B cell (primary cell): ENCODE measurements around the gene DDI2. TPM values are rescaled to one million over a fixed set of nuclear protein-coding genes. Genes with fewer than 3 reads are reported as not detected.

Experiments
- ATAC-seq: fragments of 200-7000 bp; cut with Tn5 transposase; one replicate; pipeline ENCODE4 v1.10.0; 2021; ENCODE audit warnings: low read depth, mild to moderate bottlenecking, moderate number of reproducible peaks, moderate library complexity
- CTCF ChIA-PET: fragments of 350-600 bp; sonication (Branson Sonifier 250); formaldehyde crosslinking; loops from one replicate; lab custom pipeline; 2021; ENCODE audit warnings: antibody characterized with exemption, inconsistent platforms; lab: Charles Lee
- POLR2A ChIA-PET: fragments of 350-600 bp; sonication (Branson Sonifier 250); formaldehyde crosslinking; loops from one replicate; lab custom pipeline; 2021; ENCODE audit warnings: antibody characterized with exemption; lab: Charles Lee
- DNase-seq: peaks from one replicate; pipeline ENCODE4 v3.0.0; 2013
- H2AFZ ChIP-seq: 2 replicates; pipeline ENCODE4 v1.6.1; 2012; ENCODE audit warnings: mild to moderate bottlenecking, low read depth, low read length; ENCODE audit not compliant: insufficient read depth, poor library complexity, severe bottlenecking
- H3K27ac ChIP-seq, 2 donors: 1 replicate in 1 of 2; 2 replicates in 1 of 2; pipeline ENCODE4 v1.5.1; 2012 to 2013; ENCODE audit warnings: low read length in 2 of 2, mild to moderate bottlenecking in 2 of 2, moderate library complexity in 1 of 2
- H3K27me3 ChIP-seq, 4 experiments: fragments of 200-600 bp in 1 of 4; sonication (generic) in 1 of 4; replicated peaks in 1 of 4; 1 replicate in 2 of 4; 2 replicates in 2 of 4; pipeline versions ENCODE4 v1.6.1 to v1.7.0; 2013 to 2016; ENCODE audit warnings: low read length in 3 of 4, mild to moderate bottlenecking in 2 of 4, mixed read lengths in 1 of 4, moderate library complexity in 1 of 4; ENCODE audit not compliant: insufficient read depth in 4 of 4, control insufficient read depth in 3 of 4; ENCODE audit errors: control extremely low read depth in 1 of 4
- H3K36me3 ChIP-seq, 2 experiments: replicated peaks in 1 of 2; 1 replicate in 1 of 2; 2 replicates in 1 of 2; pipeline versions ENCODE4 v1.6.1 to v1.7.1; 2013; ENCODE audit warnings: low read length in 1 of 2; ENCODE audit not compliant: insufficient read depth in 2 of 2, control insufficient read depth in 1 of 2; ENCODE audit errors: control extremely low read depth in 1 of 2, extremely low read depth in 1 of 2
- H3K4me1 ChIP-seq, 2 donors: fragments of 200-600 bp in 1 of 2; sonication (generic) in 1 of 2; 1 replicate in 1 of 2; 2 replicates in 1 of 2; pipeline versions ENCODE4 v1.5.1 to v1.6.1; 2013 to 2017; ENCODE audit warnings: low read length in 2 of 2; ENCODE audit not compliant: control insufficient read depth in 2 of 2, insufficient read depth in 2 of 2
- H3K4me2 ChIP-seq: replicated peaks from 2 replicates; pipeline ENCODE3; 2012; ENCODE audit warnings: mild to moderate bottlenecking, low read depth, low read length; ENCODE audit not compliant: poor library complexity, severe bottlenecking
- H3K4me3 ChIP-seq, 5 experiments: fragments of 200-600 bp in 1 of 5; sonication (generic) in 1 of 5; 1 replicate in 3 of 5; 2 replicates in 2 of 5; pipeline versions ENCODE4 v1.5.1 to v1.7.0; 2011 to 2016; ENCODE audit warnings: low read length in 4 of 5, mild to moderate bottlenecking in 4 of 5, low read depth in 2 of 5, control low read depth in 1 of 5, moderate library complexity in 1 of 5; ENCODE audit not compliant: insufficient read depth in 1 of 5; ENCODE audit errors: control extremely low read depth in 1 of 5, extremely low read depth in 1 of 5
- H3K79me2 ChIP-seq: fragments of 200-600 bp; sonication (generic); one replicate; pipeline ENCODE4 v1.6.0; 2016; ENCODE audit warnings: low read length; ENCODE audit not compliant: control insufficient read depth, insufficient read depth
- H3K9ac ChIP-seq: fragments of 200-600 bp; sonication (generic); 2 replicates; pipeline ENCODE4 v1.6.1; 2017; ENCODE audit warnings: mild to moderate bottlenecking, low read length, moderate library complexity
- H3K9me3 ChIP-seq, 3 donors: one replicate each; pipeline versions ENCODE4 v1.6.1 to v1.7.1; 2013; ENCODE audit warnings: low read length in 2 of 3; ENCODE audit not compliant: control insufficient read depth in 2 of 3, insufficient read depth in 1 of 3; ENCODE audit errors: control extremely low read depth in 1 of 3
- H4K20me1 ChIP-seq: 2 replicates; pipeline ENCODE4 v1.6.0; 2012; ENCODE audit warnings: mild to moderate bottlenecking, low read length; ENCODE audit not compliant: insufficient read depth, control insufficient read depth, poor library complexity, severe bottlenecking
- H3K27ac Mint-ChIP-seq: one replicate; pipeline ENCODE4 v1.8.0; 2021; ENCODE audit warnings: mixed read lengths
- H3K27me3 Mint-ChIP-seq: one replicate; pipeline ENCODE4 v1.8.0; 2021; ENCODE audit warnings: mixed read lengths
- H3K4me1 Mint-ChIP-seq: one replicate; pipeline ENCODE4 v1.8.0; 2021; ENCODE audit warnings: mixed read lengths
- H3K4me3 Mint-ChIP-seq: one replicate; pipeline ENCODE4 v1.8.0; 2021; ENCODE audit warnings: mixed read lengths
- H3K9me3 Mint-ChIP-seq: one replicate; pipeline ENCODE4 v1.8.0; 2022; ENCODE audit warnings: mixed read lengths; ENCODE audit not compliant: insufficient read depth
- EZH2 ChIP-seq: IDR thresholded peaks from 2 replicates; pipeline ENCODE4 v1.6.1; 2012; ENCODE audit warnings: borderline replicate concordance, low read depth, mild to moderate bottlenecking, moderate library complexity, low read length; ENCODE audit not compliant: insufficient read depth, poor library complexity, severe bottlenecking
- WGBS: methylation state at CpG from one replicate; pipeline ENCODE4 v1.1.5; 2013; ENCODE audit warnings: missing lambda C conversion rate; ENCODE audit not compliant: insufficient coverage; 5-methylcytosine and 5-hydroxymethylcytosine counted together
- intact Hi-C: fragments of 100-400 bp; cut with micrococcal nuclease; formaldehyde crosslinking; loops from one replicate; pipeline ENCODE4 v1.10.0; 2022
- polyA plus RNA-seq: library from polyadenylated mRNA; depleted of rRNA; stranded (reverse); fragments of >200 nt; gene quantifications from 2 replicates; pipeline ENCODE4 v1.2.3, GENCODE V29; 2012
- total RNA-seq, 2 donors: library from RNA; stranded (reverse); fragments of 120-200 nt in 1 of 2; gene quantifications; 1 replicate in 1 of 2; 2 replicates in 1 of 2; pipeline versions ENCODE4 v1.2.3 to v1.2.4, GENCODE V29; 2013 to 2022
- TF ChIP-seq, protein P1 (sequence below): fragments of 200-600 bp; IDR thresholded peaks from one replicate; pipeline ENCODE4 v1.8.0; 2022; ENCODE audit warnings: antibody characterized with exemption, mild to moderate bottlenecking

Gene DDI2
- total and polyA plus RNA-seq, 2 donors (not counting 1 experiment from before 2014, with no cell fraction given) = 8.5 to 61.0 TPM

DNA sequence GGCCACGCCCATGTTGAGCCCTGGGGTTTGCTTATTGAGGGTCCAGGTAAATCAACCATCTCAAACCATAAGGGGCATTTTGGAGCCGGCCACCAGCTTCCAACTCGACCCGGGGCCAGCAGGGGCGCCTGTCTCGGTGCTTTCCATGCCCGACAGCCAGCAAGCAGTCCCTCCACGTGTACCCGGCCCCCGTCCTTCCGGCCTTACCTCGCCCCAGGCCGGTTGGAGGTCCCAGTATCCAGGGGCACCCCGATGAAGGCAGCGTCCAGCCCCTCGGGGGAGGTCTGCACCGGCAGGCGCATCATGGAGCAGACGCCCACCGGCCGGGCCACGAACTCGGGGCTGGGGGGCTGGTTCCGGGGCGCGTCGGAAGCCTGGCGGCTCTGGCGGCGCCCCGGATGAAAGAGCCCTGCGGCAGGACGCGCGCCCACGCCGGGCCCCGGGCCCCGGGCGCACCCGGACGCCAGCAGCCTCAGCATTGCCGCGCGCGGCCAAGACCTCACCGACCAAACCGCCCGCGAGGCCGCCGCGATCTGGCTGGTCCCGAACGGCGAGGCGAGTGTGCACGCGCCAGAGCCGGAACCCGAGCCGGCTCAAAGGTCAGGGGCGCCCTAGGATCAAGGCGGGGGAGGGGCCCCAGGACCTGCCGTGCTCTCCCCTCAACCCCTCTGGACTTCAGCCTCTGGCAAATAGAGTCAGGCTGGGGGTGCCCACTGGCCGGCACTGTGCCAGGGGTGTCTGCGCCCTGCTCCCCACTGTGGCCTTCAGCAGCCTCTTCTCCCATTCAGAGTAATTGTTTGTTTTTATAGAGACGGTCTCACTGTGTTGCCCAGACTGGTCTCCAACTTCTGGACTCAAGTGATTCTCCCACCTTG, 32.5 kb upstream of the DDI2 start, which contains the start of gene AGMAT:
Gene AGMAT, minus strand, starts transcription at position 563 of the 875 bp plus-strand sequence. Its CDS starts 84 bp downstream, at position 479.
- no peaks in the 10 kb centered on the region for H3K9me3 Mint-ChIP-seq
- H3K4me2 ChIP-seq = peak within 1 kb of the TSS; percentile 97
- peak within 1 kb of the TSS; percentile 58 to 78 for H3K27ac ChIP-seq
- H3K9ac ChIP-seq = peak within 1 kb of the TSS; percentile 79
- peak within 1 kb of the TSS; percentile 87 for H3K4me3 Mint-ChIP-seq
- peaks cover 18% of the 10 kb centered on the region for H3K79me2 ChIP-seq
- peak within 1 kb of the TSS in 4 of 5 experiments; percentile 68 to 88 (median 76) for H3K4me3 ChIP-seq
- TF ChIP-seq EZH2 = no peak
- TF ChIP-seq, protein P1, sequence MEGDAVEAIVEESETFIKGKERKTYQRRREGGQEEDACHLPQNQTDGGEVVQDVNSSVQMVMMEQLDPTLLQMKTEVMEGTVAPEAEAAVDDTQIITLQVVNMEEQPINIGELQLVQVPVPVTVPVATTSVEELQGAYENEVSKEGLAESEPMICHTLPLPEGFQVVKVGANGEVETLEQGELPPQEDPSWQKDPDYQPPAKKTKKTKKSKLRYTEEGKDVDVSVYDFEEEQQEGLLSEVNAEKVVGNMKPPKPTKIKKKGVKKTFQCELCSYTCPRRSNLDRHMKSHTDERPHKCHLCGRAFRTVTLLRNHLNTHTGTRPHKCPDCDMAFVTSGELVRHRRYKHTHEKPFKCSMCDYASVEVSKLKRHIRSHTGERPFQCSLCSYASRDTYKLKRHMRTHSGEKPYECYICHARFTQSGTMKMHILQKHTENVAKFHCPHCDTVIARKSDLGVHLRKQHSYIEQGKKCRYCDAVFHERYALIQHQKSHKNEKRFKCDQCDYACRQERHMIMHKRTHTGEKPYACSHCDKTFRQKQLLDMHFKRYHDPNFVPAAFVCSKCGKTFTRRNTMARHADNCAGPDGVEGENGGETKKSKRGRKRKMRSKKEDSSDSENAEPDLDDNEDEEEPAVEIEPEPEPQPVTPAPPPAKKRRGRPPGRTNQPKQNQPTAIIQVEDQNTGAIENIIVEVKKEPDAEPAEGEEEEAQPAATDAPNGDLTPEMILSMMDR = peak; percentile 54
- no peaks in the 10 kb centered on the region for H3K9me3 ChIP-seq
- under 1% methylated on average over 65 of the region's 68 CpGs for WGBS
- peak; percentile 86 for ATAC-seq
- ChIA-PET CTCF (interaction anchor here (0.8 to 1.6 kb wide), 7 partner anchors 10 to 52 kb away, joined by 3 to 6 read pairs (median 4); no protein-coding TSS in a partner anchor), POLR2A (interaction anchor here (0.5 to 1.4 kb wide), 4 partner anchors 13 to 38 kb away, joined by 3 to 4 read pairs (median 3); no protein-coding TSS in a partner anchor)
- no peaks in the 10 kb centered on the region for H3K27me3 ChIP-seq
- intact Hi-C loops = loop anchor here (2.0 kb wide), 2 partner anchors 18 to 20 kb away; no protein-coding TSS in a partner anchor
- H3K4me1 ChIP-seq = peaks cover 14 to 31% of the 10 kb centered on the region in 2 donors
- no peaks in the 10 kb centered on the region for H3K27me3 Mint-ChIP-seq
- H3K36me3 ChIP-seq = peaks cover 0 to 6% of the 10 kb centered on the region in 2 experiments
- peak within 1 kb of the TSS; percentile 84 for H3K27ac Mint-ChIP-seq
- no peaks in the 10 kb centered on the region for H4K20me1 ChIP-seq
- DNase-seq = peak; percentile 74
- peaks cover 21% of the 10 kb centered on the region for H3K4me1 Mint-ChIP-seq
- peak within 1 kb of the TSS; percentile 95 for H2AFZ ChIP-seq
